GM12891 (cell line): ENCODE measurements around the gene FCRLB.
A peak's percentile ranks its signal among the peaks of the same experiment; 100 is the strongest.

Source experiments
- DNase-seq: peaks from one replicate; pipeline ENCODE4 v3.0.0; 2011; ENCODE audit warnings: low spot score; ENCODE audit not compliant: insufficient read length
- FAIRE-seq: peaks from 2 replicates; lab custom pipeline; 2011; peaks lifted over from hg19 to GRCh38; lab: Jason Lieb, UNC
- PAX5 ChIP-seq: IDR thresholded peaks from 2 replicates; pipeline ENCODE4 v1.6.1; 2011; ENCODE audit warnings: low read length, moderate library complexity, mild to moderate bottlenecking; ENCODE audit not compliant: insufficient read depth, severe bottlenecking
- POLR2A ChIP-seq: IDR thresholded peaks from 2 replicates; pipeline ENCODE4 v1.6.1; 2011; ENCODE audit warnings: low read depth, low read length, control low read depth
- POLR2AphosphoS5 ChIP-seq: IDR thresholded peaks from 2 replicates; pipeline ENCODE4 v1.6.1; 2011; ENCODE audit warnings: low read depth, low read length, control low read depth
- POU2F2 ChIP-seq: IDR thresholded peaks from 2 replicates; pipeline ENCODE4 v1.6.1; 2011; ENCODE audit warnings: low read depth, mild to moderate bottlenecking, control low read depth, low read length, moderate library complexity
- SPI1 ChIP-seq: IDR thresholded peaks from 2 replicates; pipeline ENCODE4 v1.6.1; 2011; ENCODE audit warnings: low read depth, low read length, control low read depth
- TAF1 ChIP-seq: IDR thresholded peaks from 2 replicates; pipeline ENCODE4 v1.6.1; 2011; ENCODE audit warnings: low read depth, low read length, control low read depth

FCRLB gene

GRCh38 chr1:161728376-161729226 lies 7.3 kb downstream of the FCRLB start:
- TF ChIP-seq PAX5: no peak
- no peak for TF ChIP-seq SPI1
- 0 out of 2 replicates have a peak, but pooled peaks have one; percentile 8 for TF ChIP-seq TAF1
- no peak for TF ChIP-seq POLR2AphosphoS5
- no peak for TF ChIP-seq POU2F2
- no peak for TF ChIP-seq POLR2A
- FAIRE-seq: no peak
- DNase-seq: no peak

DNA sequence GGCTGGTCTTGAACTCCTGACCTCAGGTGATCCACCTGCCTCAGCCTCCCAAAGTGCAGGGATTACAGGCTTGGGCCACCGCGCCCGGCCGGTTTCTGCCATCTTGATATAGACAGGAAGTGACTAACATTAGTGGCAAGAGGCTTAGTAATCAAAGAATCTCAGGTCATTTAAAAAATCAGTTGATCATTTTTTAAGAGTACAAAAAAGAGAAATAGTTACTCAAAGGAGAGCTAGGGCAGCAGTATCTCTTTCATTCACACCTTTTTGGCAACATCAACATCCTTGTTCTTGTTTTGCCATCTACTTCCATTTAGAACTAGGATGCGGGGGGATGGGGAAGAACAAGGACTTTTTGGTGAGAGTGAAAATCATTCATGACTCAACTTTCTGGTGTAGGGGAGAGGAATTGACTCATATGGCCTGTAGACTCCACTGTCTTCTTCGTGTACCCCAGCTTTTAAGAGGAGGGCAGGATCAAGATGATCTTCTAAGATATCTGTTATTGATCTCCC lies 8.8 kb downstream of the FCRLB start:
- FAIRE-seq: no peak
- no peak for DNase-seq
- TF ChIP-seq TAF1: no peak
- TF ChIP-seq POLR2A: no peak
- TF ChIP-seq POU2F2: no peak

GRCh38 chr1:161731241-161731640 lies 9.9 kb downstream of the FCRLB start:
- DNase-seq (no peak), FAIRE-seq (no peak)
- TF ChIP-seq POU2F2: no peak
- no peak for TF ChIP-seq TAF1
- TF ChIP-seq POLR2A: no peak
- TF ChIP-seq PAX5: no peak
- TF ChIP-seq POLR2AphosphoS5: no peak

- FAIRE-seq (no peak), DNase-seq (no peak)
- TF ChIP-seq POLR2AphosphoS5: no peak
- TF ChIP-seq SPI1: no peak
- TF ChIP-seq TAF1: no peak
- TF ChIP-seq POLR2A: no peak
- TF ChIP-seq PAX5: no peak
- TF ChIP-seq POU2F2: no peak
Measured at GRCh38 chr1:161731981-161732718, 10.8 kb downstream of the FCRLB start.

DNA sequence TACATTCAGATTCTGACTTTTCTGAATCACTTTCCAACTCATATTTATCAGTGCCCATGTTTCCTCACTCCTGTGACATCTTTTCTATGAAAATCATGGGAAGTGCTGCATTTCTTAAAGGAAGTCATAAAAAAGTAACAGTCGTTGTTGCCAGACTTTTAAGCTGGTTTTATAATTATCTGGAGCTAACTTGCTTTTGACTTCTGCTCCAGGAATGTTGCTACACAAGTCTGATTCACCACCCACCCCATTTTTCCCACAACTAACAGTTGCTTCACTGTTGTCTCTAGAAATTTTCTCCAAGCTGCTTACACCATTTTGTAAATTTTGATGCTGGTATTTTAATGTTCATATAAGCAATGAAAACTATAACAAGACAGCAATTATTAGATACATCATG lies 12.2 kb downstream of the FCRLB start:
- no peak for DNase-seq
- FAIRE-seq: no peak
- no peak for TF ChIP-seq POLR2AphosphoS5
- TF ChIP-seq PAX5: no peak
- no peak for TF ChIP-seq POU2F2
- no peak for TF ChIP-seq SPI1
- no peak for TF ChIP-seq POLR2A
- TF ChIP-seq TAF1: no peak

DNA sequence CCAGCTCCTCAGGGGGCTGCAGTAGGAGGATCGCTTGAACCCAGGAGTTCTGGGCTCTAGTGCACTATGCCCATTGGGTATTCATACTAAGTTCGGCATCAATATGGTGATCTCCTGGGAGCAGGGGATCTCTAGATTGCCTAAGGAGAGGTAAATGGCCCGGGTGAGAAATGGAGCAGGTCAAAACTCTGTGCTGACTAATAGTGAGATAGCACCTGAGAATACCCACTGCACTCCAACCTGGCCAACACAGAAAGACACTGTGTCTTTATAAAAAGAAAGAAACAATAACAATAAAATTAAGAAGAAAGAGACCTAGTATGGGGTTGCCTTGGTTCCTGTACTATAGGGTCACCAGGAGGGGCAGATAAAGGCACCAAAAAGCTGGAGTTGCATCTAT lies 14.5 kb downstream of the FCRLB start:
- no peak for FAIRE-seq
- no peak for DNase-seq
- TF ChIP-seq POU2F2 (no peak), TAF1 (no peak)

- DNase-seq (no peak), FAIRE-seq (peak; percentile 5)
- TF ChIP-seq POLR2A (no peak), PAX5 (no peak), TAF1 (no peak), POLR2AphosphoS5 (no peak), SPI1 (no peak), POU2F2 (no peak)
Measured at GRCh38 chr1:161736335-161736969, 15.1 kb downstream of the FCRLB start.

- DNase-seq: no peak
- peak; percentile 59 for FAIRE-seq
- no peak for TF ChIP-seq POLR2A
- TF ChIP-seq POLR2AphosphoS5: no peak
- TF ChIP-seq SPI1: no peak
- no peak for TF ChIP-seq POU2F2
- no peak for TF ChIP-seq PAX5
- TF ChIP-seq TAF1: no peak
Measured at GRCh38 chr1:161737625-161738024, 16.3 kb downstream of the FCRLB start.

- 0 out of 2 replicates have a peak, but pooled peaks have one; percentile 42 for TF ChIP-seq POLR2A
- TF ChIP-seq PAX5: no peak
- no peak for TF ChIP-seq POU2F2
- TF ChIP-seq TAF1: no peak
- TF ChIP-seq POLR2AphosphoS5: peak; percentile 49; the same call in 1 of the 2 replicates
- peak; percentile 25 for TF ChIP-seq SPI1
- DNase-seq: no peak
- peak; percentile 93 for FAIRE-seq
Measured at GRCh38 chr1:161738627-161739287, 17.4 kb downstream of the FCRLB start.
